Neural cell (in vitro differentiated cells): ENCODE data around the gene MAVS. TPM values are rescaled to one million over a fixed set of nuclear protein-coding genes. Genes with fewer than 3 reads are reported as not detected.

Experiments used
- H2AFZ ChIP-seq: fragments of 200-600, 300-800 bp; sonication (generic), shearing (Covaris generic); 2 replicates; pipeline ENCODE4 v1.6.0; 2014; ENCODE audit warnings: low read depth, mild to moderate bottlenecking, antibody characterized with exemption, low read length, moderate library complexity
- H3F3A ChIP-seq: fragments of 200-600 bp; shearing (Covaris generic); 2 replicates; pipeline ENCODE4 v1.6.1; 2016; ENCODE audit warnings: mild to moderate bottlenecking, moderate library complexity, mixed read lengths, antibody characterized with exemption, low read length; ENCODE audit not compliant: insufficient read depth, poor library complexity, severe bottlenecking
- H3K27ac ChIP-seq: fragments of 200-600, 300-800 bp; sonication (generic), shearing (Covaris generic); 2 replicates; pipeline ENCODE4 v1.5.1; 2014; ENCODE audit warnings: mild to moderate bottlenecking, low read length, moderate library complexity
- H3K27me3 ChIP-seq: fragments of 300-800, 200-600 bp; sonication (generic), shearing (Covaris generic); 2 replicates; pipeline ENCODE4 v1.6.0; 2014; ENCODE audit warnings: mild to moderate bottlenecking, low read depth, low read length, moderate library complexity; ENCODE audit not compliant: insufficient read depth
- H3K36me3 ChIP-seq: fragments of 300-800, 200-600 bp; sonication (generic), shearing (Covaris generic); 2 replicates; pipeline ENCODE4 v1.5.1; 2014; ENCODE audit warnings: mild to moderate bottlenecking, antibody characterized with exemption, low read length, moderate library complexity; ENCODE audit not compliant: insufficient read depth
- H3K4me2 ChIP-seq: fragments of 300-800, 200-600 bp; sonication (generic), shearing (Covaris generic); 2 replicates; pipeline ENCODE4 v1.6.0; 2014; ENCODE audit warnings: mild to moderate bottlenecking, low read length
- H3K4me3 ChIP-seq: fragments of 300-800, 200-600 bp; sonication (generic), shearing (Covaris generic); 2 replicates; pipeline ENCODE4 v1.5.1; 2014; ENCODE audit warnings: mild to moderate bottlenecking, low read length, moderate library complexity
- H3K79me2 ChIP-seq: fragments of 200-600 bp; shearing (Covaris generic); replicated peaks from 2 replicates; pipeline ENCODE4 v1.6.0; 2014; ENCODE audit warnings: mild to moderate bottlenecking, low read length, moderate library complexity; ENCODE audit not compliant: insufficient read depth
- H3K9ac ChIP-seq: fragments of 300-800, 200-600 bp; sonication (generic), shearing (Covaris generic); 2 replicates; pipeline ENCODE4 v1.6.1; 2016; ENCODE audit warnings: mild to moderate bottlenecking, low read length, mixed read lengths
- H3K9me2 ChIP-seq: fragments of 200-600 bp; shearing (Covaris generic); 2 replicates; pipeline ENCODE4 v1.6.1; 2016; ENCODE audit warnings: mild to moderate bottlenecking, low read length, mixed read lengths; ENCODE audit not compliant: insufficient read depth
- H3K9me3 ChIP-seq: fragments of 200-600, 300-800 bp; sonication (generic), shearing (Covaris generic); 2 replicates; pipeline ENCODE4 v1.6.1; 2016; ENCODE audit warnings: mild to moderate bottlenecking, mixed run types, low read length, moderate library complexity, mixed read lengths
- H4K20me1 ChIP-seq: fragments of 200-600 bp; shearing (Covaris generic); 2 replicates; pipeline ENCODE4 v1.6.1; 2016; ENCODE audit warnings: mild to moderate bottlenecking, mixed run types; ENCODE audit not compliant: insufficient read depth
- CTCF ChIP-seq: fragments of 450-650 bp; IDR thresholded peaks from 2 replicates; pipeline ENCODE4 v1.5.1; 2014; ENCODE audit warnings: antibody characterized with exemption, mild to moderate bottlenecking, moderate library complexity; ENCODE audit not compliant: poor library complexity, severe bottlenecking
- EP300 ChIP-seq: fragments of 450-650 bp; conservative IDR thresholded peaks from 2 replicates; pipeline ENCODE4 v1.6.1; 2014; ENCODE audit warnings: antibody characterized with exemption, mild to moderate bottlenecking, moderate library complexity; ENCODE audit not compliant: poor library complexity, severe bottlenecking
- EZH2 ChIP-seq: fragments of 200-600, 300-800 bp; shearing (Covaris generic), sonication (generic); IDR thresholded peaks from 2 replicates; pipeline ENCODE4 v1.6.1; 2014; ENCODE audit warnings: antibody characterized with exemption, low read length, borderline replicate concordance, mild to moderate bottlenecking; ENCODE audit not compliant: insufficient read depth, poor library complexity, severe bottlenecking
- MXI1 ChIP-seq: fragments of 450-650 bp; conservative IDR thresholded peaks from 2 replicates; pipeline ENCODE4 v1.6.1; 2014; ENCODE audit warnings: antibody characterized with exemption, mild to moderate bottlenecking; ENCODE audit not compliant: poor library complexity, severe bottlenecking
- POLR2AphosphoS5 ChIP-seq: IDR thresholded peaks from 2 replicates; pipeline ENCODE4 v1.6.1; 2012
- RAD21 ChIP-seq: fragments of 450-650 bp; conservative IDR thresholded peaks from 2 replicates; pipeline ENCODE4 v1.6.1; 2014; ENCODE audit warnings: antibody characterized with exemption, mild to moderate bottlenecking, moderate library complexity
- REST ChIP-seq: IDR thresholded peaks from 2 replicates; pipeline ENCODE4 v1.6.1; 2012; ENCODE audit warnings: borderline replicate concordance
- SMC3 ChIP-seq: fragments of 450-650 bp; conservative IDR thresholded peaks from 2 replicates; pipeline ENCODE4 v1.6.1; 2014; ENCODE audit warnings: antibody characterized with exemption, mild to moderate bottlenecking, moderate library complexity; ENCODE audit not compliant: poor library complexity
- TAF1 ChIP-seq: IDR thresholded peaks from 2 replicates; pipeline ENCODE4 v1.6.1; 2012; ENCODE audit warnings: low read depth
- polyA plus RNA-seq: library from polyadenylated mRNA; depleted of rRNA; stranded (reverse); fragments of >200 nt; gene quantifications from 2 replicates; pipeline ENCODE4 v1.2.3, GENCODE V29; 2014

MAVS gene
- polyA plus RNA-seq, 1 donor from 2014 or later, result 5.4 TPM

DNA sequence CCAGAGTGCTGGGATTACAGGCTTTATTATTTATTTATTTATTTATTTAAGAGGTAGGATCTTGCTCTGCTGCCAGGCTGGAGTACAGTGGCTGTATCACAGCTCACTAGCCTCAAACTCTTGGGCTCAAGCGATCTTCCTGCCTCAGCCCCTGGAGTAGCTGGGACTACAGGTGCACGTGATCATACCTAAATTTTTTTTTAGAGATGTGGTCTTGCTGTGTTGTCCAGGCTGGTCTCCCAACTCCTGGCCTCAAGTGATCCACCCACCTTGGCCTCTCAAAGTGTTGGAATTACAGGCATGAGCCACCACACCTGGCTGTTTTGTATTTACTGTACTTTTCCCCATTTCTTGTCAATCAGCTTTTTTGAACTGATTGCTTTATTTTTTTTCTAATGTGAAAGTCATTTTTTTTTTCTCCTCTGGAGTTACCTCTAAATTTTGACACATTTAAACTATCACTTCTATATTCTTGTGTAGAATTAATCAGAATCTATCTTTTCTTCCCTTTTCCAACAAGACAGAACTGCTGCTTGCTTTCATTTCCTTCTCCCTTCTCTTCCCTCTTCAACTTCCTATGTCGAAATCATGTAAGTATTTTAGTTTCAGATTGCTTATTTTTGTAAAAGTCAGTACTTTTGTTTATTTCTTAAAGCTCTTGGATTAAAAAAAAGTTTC is 54.5 kb downstream of the MAVS start:
- Histone ChIP-seq H3F3A (no peaks in the 10 kb centered on the region), H2AFZ (no peak overlapping the region), H3K9ac (no peak overlapping the region), H3K9me3 (no peaks in the 10 kb centered on the region), H3K36me3 (no peaks in the 10 kb centered on the region), H3K27ac (no peak overlapping the region), H3K4me2 (no peak overlapping the region), H3K27me3 (no peaks in the 10 kb centered on the region), H3K4me3 (no peak overlapping the region), H3K79me2 (peaks cover 65% of the 10 kb centered on the region), H4K20me1 (peaks cover 17% of the 10 kb centered on the region), H3K9me2 (no peaks in the 10 kb centered on the region)
- no peak for TF ChIP-seq EZH2
- TF ChIP-seq POLR2AphosphoS5, result no peak
- no peak for TF ChIP-seq RAD21
- no peak for TF ChIP-seq MXI1
- no peak for TF ChIP-seq SMC3
- TF ChIP-seq EP300, result no peak

GRCh38 chr20:3901706-3902440 is 55.2 kb downstream of the MAVS start:
- Histone ChIP-seq H3K9me2 (no peaks in the 10 kb centered on the region), H3K4me2 (no peak overlapping the region), H3K27ac (no peak overlapping the region), H4K20me1 (peaks cover 12% of the 10 kb centered on the region), H3K9ac (no peak overlapping the region), H3K79me2 (peaks cover 65% of the 10 kb centered on the region), H3K36me3 (no peaks in the 10 kb centered on the region), H3F3A (no peaks in the 10 kb centered on the region), H3K27me3 (no peaks in the 10 kb centered on the region), H3K9me3 (no peaks in the 10 kb centered on the region), H2AFZ (no peak overlapping the region), H3K4me3 (no peak overlapping the region)
- TF ChIP-seq RAD21 (no peak), MXI1 (no peak), POLR2AphosphoS5 (no peak), EZH2 (no peak), CTCF (no peak), EP300 (no peak), TAF1 (no peak), SMC3 (no peak), REST (no peak)
